GM23248 (cell line): ENCODE data around the gene TNIK. TPM values are rescaled to one million over a fixed set of nuclear protein-coding genes. Genes with fewer than 3 reads are reported as not detected.

Experiments
- DNase-seq: peaks from one replicate; pipeline ENCODE4 v3.0.0-alpha.2; 2015
- H2AFZ ChIP-seq: fragments of 200-600 bp; sonication (generic); 2 replicates; pipeline ENCODE4 v1.6.1; 2016; ENCODE audit warnings: antibody characterized with exemption
- H3F3A ChIP-seq: fragments of 200-600 bp; sonication (generic); 2 replicates; pipeline ENCODE4 v1.6.1; 2016; ENCODE audit warnings: mild to moderate bottlenecking, antibody characterized with exemption, mixed run types; ENCODE audit not compliant: insufficient read depth
- H3K27ac ChIP-seq: fragments of 200-600 bp; sonication (generic); 2 replicates; pipeline ENCODE4 v1.5.1; 2016; ENCODE audit warnings: mild to moderate bottlenecking
- H3K27me3 ChIP-seq: fragments of 200-600 bp; sonication (generic); replicated peaks from 2 replicates; pipeline ENCODE4 v1.6.1; 2016; ENCODE audit warnings: mild to moderate bottlenecking; ENCODE audit not compliant: insufficient read depth
- H3K36me3 ChIP-seq: fragments of 200-600 bp; sonication (generic); 2 replicates; pipeline ENCODE4 v1.6.1; 2016; ENCODE audit warnings: low read depth, mild to moderate bottlenecking
- H3K4me1 ChIP-seq: fragments of 200-600 bp; sonication (generic); 2 replicates; pipeline ENCODE4 v1.6.1; 2016; ENCODE audit warnings: mild to moderate bottlenecking; ENCODE audit not compliant: insufficient read depth
- H3K4me2 ChIP-seq: fragments of 200-600 bp; sonication (generic); one replicate; pipeline ENCODE4 v1.6.1; 2016; ENCODE audit warnings: mild to moderate bottlenecking; ENCODE audit not compliant: unreplicated experiment
- H3K4me3 ChIP-seq: fragments of 200-600 bp; sonication (generic); 2 replicates; pipeline ENCODE4 v1.5.1; 2016; ENCODE audit warnings: mild to moderate bottlenecking
- H3K79me2 ChIP-seq: fragments of 200-600 bp; sonication (generic); 2 replicates; pipeline ENCODE4 v1.6.1; 2016; ENCODE audit warnings: mild to moderate bottlenecking; ENCODE audit not compliant: insufficient read depth
- H3K9ac ChIP-seq: fragments of 200-600 bp; sonication (generic); 2 replicates; pipeline ENCODE4 v1.6.1; 2016; ENCODE audit warnings: mild to moderate bottlenecking
- H3K9me2 ChIP-seq: fragments of 200-600 bp; sonication (generic); 2 replicates; pipeline ENCODE4 v1.6.1; 2016; ENCODE audit warnings: mixed run types, mild to moderate bottlenecking, moderate library complexity; ENCODE audit not compliant: insufficient read depth
- H3K9me3 ChIP-seq: fragments of 200-600 bp; sonication (generic); one replicate; pipeline ENCODE4 v1.6.1; 2017; ENCODE audit warnings: low read depth
- H4K20me1 ChIP-seq: fragments of 200-600 bp; sonication (generic); 2 replicates; pipeline ENCODE4 v1.6.0; 2016; ENCODE audit not compliant: insufficient read depth
- EZH2 ChIP-seq: fragments of 200-600 bp; sonication (generic); IDR thresholded peaks from 2 replicates; pipeline ENCODE4 v1.6.1; 2018; ENCODE audit warnings: antibody characterized with exemption, mild to moderate bottlenecking; ENCODE audit not compliant: insufficient read depth, poor library complexity, severe bottlenecking
- EZH2phosphoT487 ChIP-seq: fragments of 200-600 bp; sonication (generic); IDR thresholded peaks from 2 replicates; pipeline ENCODE4 v1.6.1; 2018; ENCODE audit warnings: antibody characterized with exemption, moderate library complexity, mild to moderate bottlenecking, low read depth; ENCODE audit not compliant: insufficient read depth
- WGBS, 2 experiments: methylation state at CpG; one replicate each; pipeline ENCODE4 v1.1.6; 2015 to 2017; ENCODE audit warnings: low lambda C conversion rate in 2 of 2, low coverage in 1 of 2; ENCODE audit errors: missing lambda C conversion rate in 2 of 2; 5-methylcytosine and 5-hydroxymethylcytosine counted together
- in situ Hi-C: fragments of 300-500 bp; cut with MboI; formaldehyde crosslinking; loops from 2 replicates; pipeline ENCODE4 v1.15.0; 2020
- polyA plus RNA-seq: library from polyadenylated mRNA; unstranded; fragments of >200 nt; fragmentation: Nextera tagmentation; extraction: Ambion mirVana; gene quantifications from 2 replicates; pipeline ENCODE4 v1.2.1, GENCODE V29; 2016
- total RNA-seq: library from RNA; depleted of rRNA; stranded (reverse); fragments of >200 nt; shearing (Covaris generic); gene quantifications from 2 replicates; pipeline ENCODE4 v1.2.3, GENCODE V29; 2014

TNIK gene
- total and polyA plus RNA-seq, 2 experiments from 2014 or later: 0.80 to 2.3 TPM

DNA sequence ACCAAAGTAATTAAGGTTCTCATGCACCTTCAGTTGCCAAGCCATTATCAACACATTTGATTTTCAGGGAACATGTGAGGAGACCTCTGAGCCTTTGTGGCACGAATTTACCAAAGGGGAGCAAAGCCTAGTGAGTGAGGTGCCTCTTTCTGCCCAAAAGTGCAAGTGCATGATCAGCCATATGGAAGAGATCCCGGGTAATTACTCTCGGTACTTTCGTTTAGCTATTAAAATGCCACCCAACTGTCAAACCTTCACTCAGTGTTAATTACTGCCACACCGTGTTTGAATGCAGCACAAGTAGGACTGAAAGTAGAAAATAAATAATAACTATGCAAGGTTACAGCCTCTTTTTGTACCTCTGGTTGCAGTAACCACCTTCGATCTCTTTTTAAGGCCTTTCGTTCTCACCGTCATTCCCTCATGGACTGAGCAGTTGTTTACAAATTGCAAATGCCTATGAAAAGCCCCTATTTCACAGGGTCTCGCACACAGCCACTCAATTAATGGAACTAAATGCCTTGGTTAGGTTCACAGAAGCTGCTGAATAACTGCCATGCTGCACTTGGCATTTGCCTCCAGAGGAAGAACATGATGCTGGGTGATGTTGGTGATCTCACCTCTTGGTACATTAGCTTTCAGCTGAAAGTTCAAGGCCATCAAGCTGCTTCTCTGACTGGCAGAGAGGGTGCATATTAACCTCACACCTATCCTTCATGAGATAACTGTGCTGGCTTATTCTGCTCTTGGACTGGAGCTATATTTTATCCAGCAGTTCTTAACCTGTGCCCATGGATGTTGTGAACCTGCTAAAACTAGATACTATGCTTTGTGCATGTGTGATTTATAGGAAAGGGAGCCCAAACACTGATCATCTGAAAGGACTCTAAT is 69.9 kb downstream of the TNIK start:
- in situ Hi-C loops: no loop called here
- 83 to 85% methylated on average over 9 of the region's 9 CpGs for WGBS, 2 experiments

DNA sequence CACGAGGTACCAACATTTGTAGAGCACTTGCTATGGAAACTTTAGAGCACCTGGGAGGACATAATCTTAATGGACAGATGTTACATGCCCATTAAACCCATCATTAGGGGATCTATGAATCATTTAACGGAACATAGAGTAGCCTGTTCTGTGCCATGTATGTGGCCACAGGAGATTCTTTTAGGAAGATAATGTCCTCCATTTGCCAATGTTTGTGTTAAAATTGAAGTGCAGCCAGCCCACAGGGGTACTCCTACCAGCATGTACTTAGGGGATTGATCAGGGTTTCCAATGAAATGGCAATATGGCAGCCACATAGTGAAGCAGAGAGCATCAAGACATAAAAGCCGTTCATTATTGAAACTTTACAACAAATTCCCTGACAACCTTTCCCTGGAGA is 70.7 kb downstream of the TNIK start:
- Histone ChIP-seq H3K9me2 (no peaks in the 10 kb centered on the region), H3K4me3 (no peak overlapping the region), H3K27ac (no peak overlapping the region), H2AFZ (no peak overlapping the region), H3K4me1 (peaks cover 3% of the 10 kb centered on the region; the same call in 1 of the 2 replicates), H3K79me2 (no peaks in the 10 kb centered on the region), H3K4me2 (no peak overlapping the region), H3F3A (no peaks in the 10 kb centered on the region; the same call in 1 of the 2 replicates), H4K20me1 (no peaks in the 10 kb centered on the region), H3K9me3 (no peaks in the 10 kb centered on the region), H3K9ac (no peak overlapping the region), H3K27me3 (no peaks in the 10 kb centered on the region), H3K36me3 (no peaks in the 10 kb centered on the region)
- in situ Hi-C loops: no loop called here
- DNase-seq: no peak
- WGBS, 2 experiments: 59 to 66% methylated on average over 3 of the region's 3 CpGs
- TF ChIP-seq EZH2phosphoT487 (no peak), EZH2 (no peak)

More for the DNA sequence above, 69.9 kb downstream of the TNIK start:
- no peak for DNase-seq
- no peaks in the 10 kb centered on the region for H3K9me3 ChIP-seq
- no peaks in the 10 kb centered on the region for H3K4me1 ChIP-seq
- no peak overlapping the region for H3K27ac ChIP-seq
- no peaks in the 10 kb centered on the region for H3K79me2 ChIP-seq
- no peaks in the 10 kb centered on the region for H4K20me1 ChIP-seq
- no peaks in the 10 kb centered on the region for H3F3A ChIP-seq
- no peaks in the 10 kb centered on the region for H3K9me2 ChIP-seq
- no peak overlapping the region for H3K9ac ChIP-seq
- TF ChIP-seq EZH2 (no peak), EZH2phosphoT487 (no peak)
- no peak overlapping the region for H3K4me3 ChIP-seq
- no peak overlapping the region for H2AFZ ChIP-seq
- no peaks in the 10 kb centered on the region for H3K36me3 ChIP-seq
- no peak overlapping the region for H3K4me2 ChIP-seq
- H3K27me3 ChIP-seq: no peaks in the 10 kb centered on the region

DNA sequence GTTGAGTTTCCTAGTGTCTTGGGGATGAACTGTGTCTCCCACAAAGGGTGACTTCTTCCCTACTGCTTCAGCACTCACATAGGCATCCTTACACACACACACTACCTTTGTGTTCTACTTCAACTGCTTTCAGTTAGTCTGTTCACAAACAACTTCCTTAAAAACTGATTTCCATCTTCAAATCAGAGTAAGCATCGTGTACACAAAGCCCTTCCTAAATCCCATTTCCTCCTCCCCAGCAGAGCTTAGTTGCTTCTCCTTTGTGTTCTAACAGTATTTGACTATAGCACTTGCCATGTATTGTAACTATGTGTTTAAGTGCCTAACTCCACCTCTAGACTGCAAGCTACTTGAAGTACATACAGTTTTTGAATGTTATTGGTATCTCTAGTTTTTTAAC is 71.7 kb downstream of the TNIK start:
- DNase-seq: no peak
- Histone ChIP-seq H2AFZ (no peak overlapping the region), H3K79me2 (no peaks in the 10 kb centered on the region), H3K9me2 (no peaks in the 10 kb centered on the region), H3K9me3 (no peaks in the 10 kb centered on the region), H3K4me1 (peaks cover 13% of the 10 kb centered on the region), H4K20me1 (no peaks in the 10 kb centered on the region), H3K9ac (no peak overlapping the region), H3K27me3 (no peaks in the 10 kb centered on the region), H3K27ac (no peak overlapping the region), H3K4me3 (no peak overlapping the region), H3K36me3 (no peaks in the 10 kb centered on the region), H3F3A (peaks cover 4% of the 10 kb centered on the region), H3K4me2 (no peak overlapping the region)
- TF ChIP-seq EZH2 (no peak), EZH2phosphoT487 (no peak)
- 89 to 100% methylated on average over 1 of the region's 1 CpG for WGBS, 2 experiments
- in situ Hi-C loops: no loop called here

DNA sequence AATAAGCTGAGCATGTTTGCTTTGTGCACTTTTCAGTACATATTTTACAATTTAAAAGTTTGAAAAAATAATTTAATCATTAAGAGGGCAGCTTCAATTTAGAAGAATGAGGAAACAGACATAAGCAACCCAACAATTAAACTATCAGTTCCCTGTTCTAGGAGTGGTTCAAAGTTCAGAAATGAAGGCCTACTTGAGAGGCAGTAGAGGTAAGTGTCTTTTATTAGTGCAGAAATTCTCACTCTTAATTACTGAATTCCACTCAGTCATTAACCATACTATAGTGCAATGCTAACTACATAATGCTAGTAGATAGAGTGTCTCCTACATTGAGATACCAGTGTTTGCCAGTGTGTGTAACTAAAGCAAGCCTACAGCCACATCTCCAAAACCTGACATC is 73.1 kb downstream of the TNIK start:
- H3K9ac ChIP-seq: no peak overlapping the region
- no peak overlapping the region for H3K27ac ChIP-seq
- no peaks in the 10 kb centered on the region for H3K36me3 ChIP-seq
- no peaks in the 10 kb centered on the region for H3K27me3 ChIP-seq
- H3K79me2 ChIP-seq: no peaks in the 10 kb centered on the region
- H3K9me2 ChIP-seq: no peaks in the 10 kb centered on the region
- H2AFZ ChIP-seq: no peak overlapping the region
- H3K4me2 ChIP-seq: no peak overlapping the region
- no peak overlapping the region for H3K4me3 ChIP-seq
- H3F3A ChIP-seq: peaks cover 6% of the 10 kb centered on the region
- H3K9me3 ChIP-seq: no peaks in the 10 kb centered on the region
- in situ Hi-C loops: no loop called here
- H4K20me1 ChIP-seq: no peaks in the 10 kb centered on the region
- no peak for TF ChIP-seq EZH2phosphoT487
- H3K4me1 ChIP-seq: peaks cover 18% of the 10 kb centered on the region
- no peak for DNase-seq
